Thyroid gland (tissue), 4 donors: ENCODE data around the gene EFR3B. TPM values are rescaled to one million over a fixed set of nuclear protein-coding genes. Genes with fewer than 3 reads are reported as not detected.
"Not testable (repeated sequence)": the region's sequence is repeated elsewhere in the genome, so short reads cannot be mapped to it uniquely, and the experiment has no call there.

ENCODE experiments used
- DNase-seq, 2 donors: peaks; one replicate each; pipeline ENCODE4 v3.0.0-alpha.2; 2019
- H3K27ac ChIP-seq, 3 donors: fragments of 200-600 bp; sonication (generic); 1 replicate in 2 of 3; 2 replicates in 1 of 3; pipeline ENCODE4 v1.5.1; 2016 to 2019; ENCODE audit warnings: mild to moderate bottlenecking in 1 of 3, moderate library complexity in 1 of 3
- H3K27me3 ChIP-seq: fragments of 200-600 bp; sonication (generic); one replicate; pipeline ENCODE4 v1.5.1; 2019
- H3K36me3 ChIP-seq, 2 donors: fragments of 200-600 bp; sonication (generic); one replicate each; pipeline ENCODE4 v1.5.1; 2016 to 2019
- H3K4me1 ChIP-seq, 2 donors: fragments of 200-600 bp; sonication (generic); one replicate each; pipeline ENCODE4 v1.5.1; 2017 to 2019
- H3K4me3 ChIP-seq, 3 donors: fragments of 200-600 bp; sonication (generic); replicated peaks in 1 of 3; 1 replicate in 2 of 3; 2 replicates in 1 of 3; pipeline ENCODE4 v1.5.1; 2016; ENCODE audit warnings: mild to moderate bottlenecking in 1 of 3
- H3K9me3 ChIP-seq: fragments of 200-600 bp; sonication (generic); one replicate; pipeline ENCODE4 v1.5.1; 2017
- POLR2A ChIP-seq, 2 donors: fragments of 450-650 bp; IDR thresholded peaks; one replicate each; pipeline ENCODE4 v1.6.1; 2017; ENCODE audit warnings: antibody characterized with exemption in 2 of 2, mild to moderate bottlenecking in 2 of 2, moderate library complexity in 1 of 2
- WGBS, 2 donors: methylation state at CpG; one replicate each; pipeline ENCODE4 v1.1.5; 2017; 5-methylcytosine and 5-hydroxymethylcytosine counted together
- intact Hi-C: fragments of 100-400 bp; cut with DNase I; formaldehyde crosslinking; loops from one replicate; pipeline ENCODE4 v1.15.1; 2023
- total RNA-seq, 4 donors: library from RNA; depleted of rRNA; stranded (reverse); fragments of >200 nt; gene quantifications; one replicate each; pipeline ENCODE4 v1.2.3, GENCODE V29; 2016
- TF ChIP-seq, protein P1 (sequence below), 6 experiments: fragments of 200-600 bp in 3 of 6; fragments of 450-650 bp in 3 of 6; sonication (generic) in 3 of 6; IDR thresholded peaks; one replicate each; pipeline ENCODE4 v1.5.1; 2016 to 2019; ENCODE audit warnings: antibody characterized with exemption in 6 of 6, mild to moderate bottlenecking in 2 of 6, inconsistent platforms in 1 of 6, moderate library complexity in 1 of 6

EFR3B gene, protein sequence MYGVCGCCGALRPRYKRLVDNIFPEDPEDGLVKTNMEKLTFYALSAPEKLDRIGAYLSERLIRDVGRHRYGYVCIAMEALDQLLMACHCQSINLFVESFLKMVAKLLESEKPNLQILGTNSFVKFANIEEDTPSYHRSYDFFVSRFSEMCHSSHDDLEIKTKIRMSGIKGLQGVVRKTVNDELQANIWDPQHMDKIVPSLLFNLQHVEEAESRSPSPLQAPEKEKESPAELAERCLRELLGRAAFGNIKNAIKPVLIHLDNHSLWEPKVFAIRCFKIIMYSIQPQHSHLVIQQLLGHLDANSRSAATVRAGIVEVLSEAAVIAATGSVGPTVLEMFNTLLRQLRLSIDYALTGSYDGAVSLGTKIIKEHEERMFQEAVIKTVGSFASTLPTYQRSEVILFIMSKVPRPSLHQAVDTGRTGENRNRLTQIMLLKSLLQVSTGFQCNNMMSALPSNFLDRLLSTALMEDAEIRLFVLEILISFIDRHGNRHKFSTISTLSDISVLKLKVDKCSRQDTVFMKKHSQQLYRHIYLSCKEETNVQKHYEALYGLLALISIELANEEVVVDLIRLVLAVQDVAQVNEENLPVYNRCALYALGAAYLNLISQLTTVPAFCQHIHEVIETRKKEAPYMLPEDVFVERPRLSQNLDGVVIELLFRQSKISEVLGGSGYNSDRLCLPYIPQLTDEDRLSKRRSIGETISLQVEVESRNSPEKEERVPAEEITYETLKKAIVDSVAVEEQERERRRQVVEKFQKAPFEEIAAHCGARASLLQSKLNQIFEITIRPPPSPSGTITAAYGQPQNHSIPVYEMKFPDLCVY
- 10 to 100 TPM; 17.3 to 21.5 (median 20.0) TPM for total RNA-seq

DNA sequence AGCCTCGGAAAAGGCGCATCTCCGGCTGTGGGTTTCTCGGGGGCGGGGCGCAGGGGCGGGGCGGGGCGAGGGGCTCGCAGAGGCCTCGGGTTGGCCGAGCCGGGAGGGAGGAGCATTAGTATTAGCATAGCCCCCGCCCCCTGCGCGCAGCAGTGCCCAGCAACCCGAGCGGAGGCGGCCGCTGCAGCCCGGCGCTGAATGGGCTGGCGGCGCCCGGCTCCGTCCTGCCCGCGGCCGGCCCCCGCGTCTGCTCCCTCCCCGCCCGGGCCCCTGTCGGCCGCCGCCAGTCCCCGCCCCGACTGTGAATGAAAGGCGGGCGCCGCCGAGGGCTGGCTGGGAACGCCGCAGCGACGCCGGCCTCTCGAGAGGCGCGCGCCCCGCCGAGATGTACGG is at the start of gene EFR3B:
Gene EFR3B, plus strand, starts transcription at position 149 of the 393 bp plus-strand sequence. Its CDS starts 237 bp downstream, at position 386.
- intact Hi-C loops = no loop called here
- peak; percentile 97 to 98 for DNase-seq
- no peaks in the 10 kb centered on the region for H3K27me3 ChIP-seq
- TF ChIP-seq, protein P1, sequence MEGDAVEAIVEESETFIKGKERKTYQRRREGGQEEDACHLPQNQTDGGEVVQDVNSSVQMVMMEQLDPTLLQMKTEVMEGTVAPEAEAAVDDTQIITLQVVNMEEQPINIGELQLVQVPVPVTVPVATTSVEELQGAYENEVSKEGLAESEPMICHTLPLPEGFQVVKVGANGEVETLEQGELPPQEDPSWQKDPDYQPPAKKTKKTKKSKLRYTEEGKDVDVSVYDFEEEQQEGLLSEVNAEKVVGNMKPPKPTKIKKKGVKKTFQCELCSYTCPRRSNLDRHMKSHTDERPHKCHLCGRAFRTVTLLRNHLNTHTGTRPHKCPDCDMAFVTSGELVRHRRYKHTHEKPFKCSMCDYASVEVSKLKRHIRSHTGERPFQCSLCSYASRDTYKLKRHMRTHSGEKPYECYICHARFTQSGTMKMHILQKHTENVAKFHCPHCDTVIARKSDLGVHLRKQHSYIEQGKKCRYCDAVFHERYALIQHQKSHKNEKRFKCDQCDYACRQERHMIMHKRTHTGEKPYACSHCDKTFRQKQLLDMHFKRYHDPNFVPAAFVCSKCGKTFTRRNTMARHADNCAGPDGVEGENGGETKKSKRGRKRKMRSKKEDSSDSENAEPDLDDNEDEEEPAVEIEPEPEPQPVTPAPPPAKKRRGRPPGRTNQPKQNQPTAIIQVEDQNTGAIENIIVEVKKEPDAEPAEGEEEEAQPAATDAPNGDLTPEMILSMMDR (IDR thresholded peaks at IDR 0.05) = no peak
- peak in 1 of 2 donors; percentile 77 for TF ChIP-seq POLR2A (IDR thresholded peaks at IDR 0.05)
- H3K4me3 ChIP-seq = peak within 1 kb of the TSS; percentile 4 to 92 (median 70)
- H3K4me1 ChIP-seq = peaks cover 0 to 27% of the 10 kb centered on the region in 2 donors
- WGBS, 2 donors = no CpG with 5 or more reads among the region's 54 CpGs
- no peaks in the 10 kb centered on the region for H3K9me3 ChIP-seq
- peak within 1 kb of the TSS; percentile 60 to 86 (median 75) for H3K27ac ChIP-seq
- H3K36me3 ChIP-seq = no peaks in the 10 kb centered on the region

DNA sequence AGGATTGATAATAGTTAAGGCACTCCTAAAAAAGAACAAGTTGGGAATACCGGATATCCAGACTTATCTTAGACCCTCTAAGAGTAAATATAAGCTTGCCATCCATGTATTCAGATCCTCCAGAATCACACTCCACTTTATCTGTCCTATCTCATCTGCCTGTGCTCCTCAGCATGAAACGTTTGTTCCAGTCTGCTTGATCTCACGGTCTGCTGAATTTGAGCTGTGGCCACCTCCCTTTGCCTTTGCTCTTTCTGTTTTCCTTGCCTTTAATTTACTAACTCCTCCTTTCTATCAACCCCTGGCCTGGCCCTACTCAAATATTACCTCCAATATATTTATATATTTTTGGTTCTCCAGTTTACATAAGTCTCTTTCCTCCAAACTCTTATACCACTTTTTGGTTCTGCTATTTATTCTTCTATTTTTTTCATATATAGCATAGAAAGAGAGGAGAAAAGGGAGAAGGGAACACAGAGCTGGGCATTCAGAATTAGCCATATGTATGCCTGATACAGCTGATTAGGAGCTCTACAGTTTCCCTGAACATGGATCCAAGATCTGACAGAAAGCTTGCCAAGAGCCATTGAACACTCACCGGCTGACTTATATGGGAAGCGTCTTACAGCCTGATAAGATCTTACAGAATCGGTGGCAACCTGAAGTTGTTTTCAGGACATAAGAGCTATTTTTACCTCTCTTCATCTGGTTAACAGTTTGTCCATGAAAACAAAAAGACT is 48.3 kb upstream of the EFR3B start:
- intact Hi-C loops = no loop called here
- Histone ChIP-seq H3K27ac (peak overlapping the region in 2 of 3 donors; percentile 4 to 71), H3K27me3 (no peaks in the 10 kb centered on the region), H3K9me3 (no peaks in the 10 kb centered on the region), H3K36me3 (no peaks in the 10 kb centered on the region), H3K4me3 (no peak overlapping the region), H3K4me1 (peaks cover 10 to 11% of the 10 kb centered on the region in 2 donors)
- peak; percentile 22 to 38 for DNase-seq
- TF ChIP-seq, protein P1 (IDR thresholded peaks at IDR 0.05) = no peak
- TF ChIP-seq POLR2A (IDR thresholded peaks at IDR 0.05) = no peak
- 28% methylated on average over 6 of the region's 6 CpGs for WGBS, 2 donors

DNA sequence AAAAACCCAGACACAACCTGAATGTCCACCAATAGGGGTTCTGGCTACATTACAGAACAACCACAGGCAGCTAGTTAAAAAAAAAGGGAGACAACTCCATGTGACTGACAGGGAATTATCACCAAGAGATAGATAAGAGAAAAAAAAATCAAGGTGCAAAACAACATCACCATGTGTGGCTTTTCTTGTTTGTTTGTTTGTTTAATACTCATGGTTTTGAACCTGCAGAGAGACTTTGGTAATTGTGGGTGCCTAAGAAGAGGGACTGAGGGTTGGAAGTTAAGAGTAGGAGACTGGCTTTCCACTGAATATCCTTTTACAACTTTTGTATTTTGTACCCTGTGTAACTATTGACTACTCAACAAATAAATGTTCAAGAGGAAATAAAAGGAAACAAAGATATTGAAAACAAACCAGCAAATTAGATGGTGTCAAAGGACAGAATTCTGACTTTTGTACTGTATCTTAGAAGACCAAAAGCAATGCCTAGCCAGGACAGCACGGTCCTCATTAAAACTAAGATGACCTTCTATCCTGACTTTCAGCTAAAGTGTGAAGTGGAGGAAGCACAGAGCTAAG is 47.6 kb upstream of the EFR3B start:
- WGBS, 2 donors = 78 to 92% methylated on average over 1 of the region's 1 CpG
- intact Hi-C loops = no loop called here

GRCh38 chr2:24999097-24999496 is 42.8 kb upstream of the EFR3B start:
- H3K9me3 ChIP-seq, H3K4me1 ChIP-seq, DNase-seq, H3K36me3 ChIP-seq, H3K27me3 ChIP-seq, H3K27ac ChIP-seq, intact Hi-C loops, H3K4me3 ChIP-seq: not testable (repeated sequence)
- 81 to 86% methylated on average over 8 of the region's 8 CpGs for WGBS, 2 donors

More for the DNA sequence above, 47.6 kb upstream of the EFR3B start:
- H3K36me3 ChIP-seq = no peaks in the 10 kb centered on the region
- peaks cover 10 to 11% of the 10 kb centered on the region in 2 donors for H3K4me1 ChIP-seq
- H3K27ac ChIP-seq = peak overlapping the region in 2 of 3 donors; percentile 4 to 71
- H3K27me3 ChIP-seq = no peaks in the 10 kb centered on the region
- H3K4me3 ChIP-seq = no peak overlapping the region
- no peak for TF ChIP-seq POLR2A (IDR thresholded peaks at IDR 0.05)
- TF ChIP-seq, protein P1 (IDR thresholded peaks at IDR 0.05) = no peak
- H3K9me3 ChIP-seq = no peaks in the 10 kb centered on the region
- DNase-seq = no peak

- H3K27me3 ChIP-seq = no peaks in the 10 kb centered on the region
- no peak overlapping the region for H3K4me3 ChIP-seq
- DNase-seq = no peak
- intact Hi-C loops = no loop called here
- TF ChIP-seq POLR2A (IDR thresholded peaks at IDR 0.05) = no peak
- TF ChIP-seq, protein P1 (IDR thresholded peaks at IDR 0.05) = no peak
- H3K4me1 ChIP-seq = no peaks in the 10 kb centered on the region
- no peak overlapping the region for H3K27ac ChIP-seq
- no peaks in the 10 kb centered on the region for H3K9me3 ChIP-seq
- WGBS, 2 donors = 66 to 69% methylated on average over 4 of the region's 4 CpGs
- H3K36me3 ChIP-seq = no peaks in the 10 kb centered on the region
Observed at GRCh38 chr2:25000036-25000435, 41.8 kb upstream of the EFR3B start.
